ENCODE measurements around the gene KTN1. TPM values are rescaled to one million over a fixed set of nuclear protein-coding genes. Genes with fewer than 3 reads are reported as not detected.

The KTN1 gene
- total RNA-seq, 3 donors from 2014 or later, result 94.1 to 112 (median 103) TPM

DNA sequence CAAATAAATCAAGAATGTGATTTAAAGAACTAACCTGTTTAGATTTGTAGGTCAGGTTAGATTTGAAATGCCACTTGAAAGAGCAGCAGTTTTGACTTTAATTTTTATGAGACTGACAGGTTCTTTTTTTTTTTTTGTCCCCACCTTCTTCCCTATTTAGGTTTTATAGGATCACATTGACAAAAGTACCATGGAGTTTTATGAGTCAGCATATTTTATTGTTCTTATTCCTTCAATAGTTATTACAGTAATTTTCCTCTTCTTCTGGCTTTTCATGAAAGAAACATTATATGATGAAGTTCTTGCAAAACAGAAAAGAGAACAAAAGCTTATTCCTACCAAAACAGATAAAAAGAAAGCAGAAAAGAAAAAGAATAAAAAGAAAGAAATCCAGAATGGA is 31.9 kb downstream of the KTN1 start:
- Mint-ChIP-seq H3K9me3 (no peaks in the 10 kb centered on the region), H3K27me3 (ENCODE audit: low read depth) (no peaks in the 10 kb centered on the region), H3K4me1 (ENCODE audit: low read depth) (peaks cover 29% of the 10 kb centered on the region), H3K36me3 (ENCODE audit: insufficient read depth) (peaks cover 39% of the 10 kb centered on the region), H3K4me3 (no peak overlapping the region)
- DNase-seq (no peak), ATAC-seq (no peak)

DNA sequence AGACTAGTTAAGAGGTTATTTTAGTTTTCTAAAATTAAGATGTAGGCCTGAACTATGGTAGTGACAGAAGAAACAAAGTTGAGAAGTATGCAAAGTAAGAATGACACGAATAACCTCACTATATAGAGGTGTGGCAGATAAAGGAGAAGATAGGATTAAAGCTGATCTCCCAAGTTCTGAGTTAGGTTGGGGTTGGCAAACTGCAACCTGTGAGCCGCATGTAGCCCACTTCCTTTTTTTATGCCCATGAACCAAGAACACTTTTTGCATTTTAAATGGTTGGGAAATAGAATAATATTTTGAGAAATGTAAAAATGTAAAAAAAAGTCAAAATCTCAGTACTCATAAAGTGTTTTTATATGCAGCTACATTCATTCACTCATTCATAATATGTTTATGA is 34.3 kb downstream of the KTN1 start:
- ATAC-seq, result no peak
- H3K4me3 Mint-ChIP-seq, result no peak overlapping the region
- no peaks in the 10 kb centered on the region for H3K27me3 Mint-ChIP-seq (ENCODE audit: low read depth)

DNA sequence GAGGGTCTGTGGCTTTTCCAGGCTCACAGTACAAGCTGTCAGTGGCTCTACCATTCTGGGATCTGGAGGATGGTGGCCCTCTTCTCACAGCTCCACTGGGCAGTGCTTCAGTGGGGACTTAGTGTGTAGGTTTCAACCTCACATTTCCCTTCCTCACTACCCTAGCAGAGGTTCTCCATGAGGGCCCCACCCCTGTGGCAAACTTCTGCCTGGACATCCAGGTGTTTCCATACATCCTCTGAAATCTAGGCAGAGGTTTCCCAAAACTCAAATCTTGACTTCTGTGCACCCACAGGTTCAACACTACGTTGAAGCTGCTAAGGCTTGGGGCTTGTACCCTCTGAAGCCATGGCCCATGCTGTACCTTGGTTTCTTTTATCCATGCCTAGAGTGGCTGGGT is 40.3 kb downstream of the KTN1 start:
- Mint-ChIP-seq H3K4me1 (ENCODE audit: low read depth) (peaks cover 3% of the 10 kb centered on the region), H3K36me3 (ENCODE audit: insufficient read depth) (peaks cover 69% of the 10 kb centered on the region), H3K4me3 (no peak overlapping the region), H3K27me3 (ENCODE audit: low read depth) (no peaks in the 10 kb centered on the region), H3K9me3 (peaks cover 7% of the 10 kb centered on the region)
- DNase-seq, result no peak
- no peak for ATAC-seq

More for the DNA sequence above, 34.3 kb downstream of the KTN1 start:
- H3K9me3 Mint-ChIP-seq, result no peaks in the 10 kb centered on the region
- peaks cover 50% of the 10 kb centered on the region for H3K36me3 Mint-ChIP-seq (ENCODE audit: insufficient read depth)
- H3K4me1 Mint-ChIP-seq (ENCODE audit: low read depth), result peaks cover 20% of the 10 kb centered on the region
- no peak for DNase-seq

DNA sequence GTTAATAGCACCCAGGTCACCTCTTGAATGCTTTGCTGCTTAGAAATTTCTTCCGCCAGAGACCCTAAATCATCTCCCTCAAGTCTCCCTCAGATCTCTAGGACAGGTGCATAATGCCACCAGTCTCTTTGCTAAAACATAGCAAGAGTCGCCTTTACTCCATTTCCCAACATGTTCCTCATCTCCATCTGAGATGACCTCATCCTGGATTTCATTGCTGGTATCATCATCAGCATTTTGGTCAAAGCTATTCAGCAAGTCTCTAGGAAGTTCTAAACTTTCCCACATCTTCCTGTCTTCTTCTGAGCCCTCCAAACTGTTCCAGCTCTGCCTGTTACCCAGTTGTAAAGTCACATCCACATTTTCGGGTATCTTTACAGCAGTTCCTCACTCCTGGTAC is 41.0 kb downstream of the KTN1 start:
- Mint-ChIP-seq H3K4me3 (no peak overlapping the region), H3K9me3 (peaks cover 7% of the 10 kb centered on the region), H3K4me1 (ENCODE audit: low read depth) (peaks cover 3% of the 10 kb centered on the region), H3K36me3 (ENCODE audit: insufficient read depth) (peaks cover 70% of the 10 kb centered on the region), H3K27me3 (ENCODE audit: low read depth) (no peaks in the 10 kb centered on the region)
- DNase-seq (no peak), ATAC-seq (no peak)

DNA sequence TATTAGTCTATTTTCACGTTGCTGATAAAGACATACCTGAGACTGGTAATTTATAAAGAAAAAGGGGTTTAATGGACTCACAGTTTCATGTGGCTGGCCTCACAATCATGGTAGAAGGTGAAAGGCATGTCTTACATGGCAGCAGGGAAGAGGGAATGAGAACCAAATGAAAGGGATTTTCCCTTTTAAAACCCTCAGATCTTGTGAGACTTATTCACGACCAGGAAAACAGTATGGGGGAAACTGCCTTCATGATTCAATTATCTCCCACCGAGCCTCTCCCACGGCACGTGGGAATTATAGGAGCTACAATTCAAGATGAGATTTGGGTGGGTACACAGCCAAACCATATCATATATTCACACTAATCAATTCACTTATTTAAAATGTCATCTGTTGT is 41.4 kb downstream of the KTN1 start:
- Mint-ChIP-seq H3K4me3 (no peak overlapping the region), H3K4me1 (ENCODE audit: low read depth) (peaks cover 3% of the 10 kb centered on the region), H3K9me3 (peaks cover 7% of the 10 kb centered on the region), H3K27me3 (ENCODE audit: low read depth) (no peaks in the 10 kb centered on the region), H3K36me3 (ENCODE audit: insufficient read depth) (peaks cover 69% of the 10 kb centered on the region)
- ATAC-seq, result no peak
- DNase-seq, result no peak

DNA sequence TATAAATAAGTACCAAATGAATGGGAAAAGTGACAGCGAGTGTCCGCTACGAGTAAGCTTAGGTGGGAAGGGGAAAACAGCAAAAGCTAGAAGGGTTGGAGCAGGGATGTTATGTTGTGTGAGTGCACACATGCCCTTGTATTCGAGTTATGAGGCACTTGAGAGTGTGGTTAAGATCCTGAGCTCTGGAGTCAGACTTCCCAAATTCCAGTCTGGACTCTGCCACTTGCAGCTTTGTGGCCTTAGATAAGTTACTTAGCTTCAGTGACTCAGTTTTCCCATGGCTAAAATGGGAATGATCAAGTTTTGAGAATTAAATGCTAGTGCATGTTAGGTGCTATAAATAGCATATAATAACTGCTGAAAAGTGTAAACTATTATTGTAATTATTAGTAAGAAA is 44.9 kb downstream of the KTN1 start:
- ATAC-seq, result no peak
- Mint-ChIP-seq H3K9me3 (peaks cover 3% of the 10 kb centered on the region), H3K27me3 (ENCODE audit: low read depth) (no peaks in the 10 kb centered on the region), H3K4me1 (ENCODE audit: low read depth) (peaks cover 3% of the 10 kb centered on the region), H3K36me3 (ENCODE audit: insufficient read depth) (peaks cover 66% of the 10 kb centered on the region), H3K4me3 (no peak overlapping the region)
- no peak for DNase-seq

DNA sequence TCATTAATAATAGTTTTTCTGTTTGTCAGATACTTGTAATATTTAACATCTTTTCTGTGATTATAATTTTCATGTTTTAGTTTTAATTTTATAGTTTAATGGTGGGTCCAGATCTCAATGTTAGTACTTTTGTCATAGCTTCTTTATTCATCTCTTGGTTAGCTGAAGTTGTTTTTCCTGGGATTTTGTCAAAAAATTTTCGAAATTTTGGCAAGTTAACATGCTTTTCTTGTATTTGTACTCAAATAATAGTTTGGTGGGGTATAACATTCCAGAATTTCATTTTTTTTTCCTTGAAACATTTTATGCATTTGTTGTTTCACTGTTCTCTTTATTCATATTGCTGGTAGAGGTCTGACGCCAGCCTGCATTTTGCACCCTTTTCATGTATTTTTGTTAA is 45.5 kb downstream of the KTN1 start:
- H3K4me3 Mint-ChIP-seq, result no peak overlapping the region
- H3K27me3 Mint-ChIP-seq (ENCODE audit: low read depth), result no peaks in the 10 kb centered on the region
- no peaks in the 10 kb centered on the region for H3K9me3 Mint-ChIP-seq
- peaks cover 67% of the 10 kb centered on the region for H3K36me3 Mint-ChIP-seq (ENCODE audit: insufficient read depth)
- DNase-seq, result no peak
- no peak for ATAC-seq
- peaks cover 3% of the 10 kb centered on the region for H3K4me1 Mint-ChIP-seq (ENCODE audit: low read depth)

DNA sequence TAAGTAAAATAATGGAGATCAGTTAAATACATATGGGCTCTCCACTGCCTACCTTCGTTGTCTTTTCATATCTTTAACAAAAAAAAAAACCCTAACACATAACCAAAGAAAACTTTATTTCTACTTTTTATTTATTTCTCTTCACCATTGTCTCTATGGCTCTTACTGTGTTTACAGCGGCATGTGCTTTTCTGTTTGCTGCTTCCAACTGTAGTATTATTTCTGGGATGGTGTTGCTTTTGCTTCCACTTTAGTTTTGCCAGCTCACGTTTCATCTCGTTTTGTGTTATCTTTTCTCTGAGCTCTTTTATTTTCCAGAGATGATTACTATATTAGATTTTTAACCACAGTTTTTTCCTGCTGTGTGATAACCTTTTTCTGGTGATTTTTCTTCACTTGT is 46.1 kb downstream of the KTN1 start:
- Mint-ChIP-seq H3K36me3 (ENCODE audit: insufficient read depth) (peaks cover 64% of the 10 kb centered on the region), H3K4me1 (ENCODE audit: low read depth) (peaks cover 1% of the 10 kb centered on the region)

DNA sequence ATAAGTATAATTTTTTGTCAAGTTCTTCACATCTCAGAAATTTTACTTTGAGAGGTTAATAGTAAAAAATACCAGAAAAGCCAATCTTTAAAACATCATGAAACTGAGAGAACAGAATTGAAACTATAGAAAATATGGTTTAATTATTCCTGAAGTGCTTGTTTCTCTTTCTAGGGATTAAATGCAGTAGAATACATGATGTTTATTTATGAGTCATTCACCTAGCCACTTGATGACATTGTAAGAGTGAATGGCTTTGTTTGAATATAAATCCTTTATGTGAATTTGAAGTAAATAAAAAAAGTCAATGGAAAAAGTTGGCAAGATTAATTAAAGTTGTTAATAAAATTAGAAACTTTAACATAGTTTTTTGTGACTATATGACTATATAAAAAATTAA is 48.4 kb downstream of the KTN1 start:
- no peak for DNase-seq
- Mint-ChIP-seq H3K36me3 (ENCODE audit: insufficient read depth) (peaks cover 57% of the 10 kb centered on the region), H3K4me3 (no peak overlapping the region), H3K27me3 (ENCODE audit: low read depth) (no peaks in the 10 kb centered on the region), H3K9me3 (no peaks in the 10 kb centered on the region), H3K4me1 (ENCODE audit: low read depth) (peaks cover 1% of the 10 kb centered on the region)
- ATAC-seq, result no peak

More for the DNA sequence above, 46.1 kb downstream of the KTN1 start:
- DNase-seq, result no peak
- no peak for ATAC-seq
- Mint-ChIP-seq H3K4me3 (no peak overlapping the region), H3K9me3 (no peaks in the 10 kb centered on the region), H3K27me3 (ENCODE audit: low read depth) (no peaks in the 10 kb centered on the region)

DNA sequence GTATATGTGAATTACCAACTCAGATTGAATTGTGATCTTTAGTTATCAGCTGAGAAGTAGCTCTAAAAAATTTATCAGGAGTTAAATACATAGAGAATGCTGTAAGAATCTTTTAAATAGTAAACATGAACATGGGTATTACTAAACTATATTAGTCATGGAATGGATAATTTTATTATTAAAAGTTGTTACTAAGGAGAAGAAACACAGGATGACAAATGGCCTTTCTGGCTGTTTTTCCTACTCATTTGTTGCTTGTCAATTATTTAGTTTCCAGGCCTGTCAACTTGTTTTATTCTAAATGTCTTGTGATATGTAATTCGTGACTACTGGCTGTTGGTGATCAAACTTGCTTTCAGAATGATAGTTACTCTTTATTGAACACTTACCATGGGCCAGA is 58.7 kb downstream of the KTN1 start:
- Mint-ChIP-seq H3K9me3 (no peaks in the 10 kb centered on the region), H3K27me3 (ENCODE audit: low read depth) (no peaks in the 10 kb centered on the region), H3K36me3 (ENCODE audit: insufficient read depth) (peaks cover 51% of the 10 kb centered on the region), H3K4me3 (no peak overlapping the region), H3K4me1 (ENCODE audit: low read depth) (no peaks in the 10 kb centered on the region)
- DNase-seq (no peak), ATAC-seq (no peak)

DNA sequence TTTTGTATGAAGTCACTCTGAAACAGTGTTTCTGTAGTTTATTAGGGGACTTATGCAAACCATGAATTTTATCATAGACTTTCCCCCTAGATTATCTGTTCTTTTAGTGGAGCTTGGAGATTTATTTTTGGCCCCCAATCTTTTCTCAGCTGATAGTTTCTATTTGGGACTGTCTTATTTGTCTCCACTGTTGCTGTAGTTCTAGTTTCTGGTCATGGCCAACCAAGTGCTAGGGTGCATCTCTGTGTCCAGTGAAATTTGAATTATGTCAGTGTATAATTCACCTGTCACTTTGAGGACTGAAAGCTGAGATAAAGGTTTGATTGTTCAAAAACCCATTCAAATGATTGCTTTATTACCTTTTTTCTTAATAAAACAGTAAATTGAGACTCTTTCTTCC is 61.3 kb downstream of the KTN1 start:
- Mint-ChIP-seq H3K4me1 (ENCODE audit: low read depth) (peaks cover 2% of the 10 kb centered on the region), H3K36me3 (ENCODE audit: insufficient read depth) (peaks cover 46% of the 10 kb centered on the region), H3K9me3 (no peaks in the 10 kb centered on the region), H3K4me3 (no peak overlapping the region), H3K27me3 (ENCODE audit: low read depth) (no peaks in the 10 kb centered on the region)
- no peak for ATAC-seq
- DNase-seq, result no peak

DNA sequence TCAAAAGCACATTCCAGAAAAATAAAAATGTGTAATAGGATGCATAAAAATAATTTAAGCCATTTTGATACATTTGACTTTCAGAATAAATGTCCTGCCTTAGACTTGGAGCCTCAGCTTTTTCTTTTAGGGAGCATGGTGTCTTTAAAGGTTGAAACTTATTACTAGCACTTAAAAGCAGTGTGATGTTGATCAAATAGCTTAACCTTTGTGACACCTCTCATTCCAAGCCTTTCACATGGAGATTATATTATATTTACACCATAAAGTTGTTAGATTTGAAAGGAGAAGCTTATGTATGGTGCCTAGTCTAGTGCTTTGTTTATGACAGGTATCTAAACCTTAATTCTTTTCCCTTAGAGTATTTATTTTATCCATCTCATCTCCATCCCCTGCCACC is 61.9 kb downstream of the KTN1 start:
- no peak for DNase-seq
- Mint-ChIP-seq H3K4me3 (no peak overlapping the region), H3K36me3 (ENCODE audit: insufficient read depth) (peaks cover 43% of the 10 kb centered on the region), H3K27me3 (ENCODE audit: low read depth) (no peaks in the 10 kb centered on the region), H3K4me1 (ENCODE audit: low read depth) (peaks cover 2% of the 10 kb centered on the region), H3K9me3 (no peaks in the 10 kb centered on the region)
- ATAC-seq, result no peak

DNA sequence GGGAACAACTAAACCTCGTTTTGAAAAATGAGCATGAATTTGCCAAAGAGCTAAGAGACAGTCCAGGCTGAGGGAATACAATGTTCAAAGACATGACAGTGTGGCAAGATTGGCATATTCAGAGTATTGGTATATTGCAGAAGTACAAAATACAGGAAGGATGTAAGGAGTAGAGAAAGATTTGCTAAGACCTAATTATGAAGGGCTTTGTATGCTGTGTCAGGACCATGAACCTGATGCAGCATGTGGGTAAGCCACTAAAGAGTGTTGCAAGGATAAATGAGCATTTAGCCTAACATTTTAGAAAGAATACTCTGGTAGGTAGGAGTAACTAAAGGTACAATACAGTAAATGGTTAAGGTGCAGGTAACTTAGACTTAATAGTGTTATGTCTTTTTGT is 65.1 kb downstream of the KTN1 start:
- H3K4me1 Mint-ChIP-seq (ENCODE audit: low read depth), result peaks cover 4% of the 10 kb centered on the region
- no peak overlapping the region for H3K4me3 Mint-ChIP-seq
- peaks cover 37% of the 10 kb centered on the region for H3K36me3 Mint-ChIP-seq (ENCODE audit: insufficient read depth)
- no peaks in the 10 kb centered on the region for H3K27me3 Mint-ChIP-seq (ENCODE audit: low read depth)
- ATAC-seq, result no peak
- no peak for DNase-seq
- no peaks in the 10 kb centered on the region for H3K9me3 Mint-ChIP-seq

DNA sequence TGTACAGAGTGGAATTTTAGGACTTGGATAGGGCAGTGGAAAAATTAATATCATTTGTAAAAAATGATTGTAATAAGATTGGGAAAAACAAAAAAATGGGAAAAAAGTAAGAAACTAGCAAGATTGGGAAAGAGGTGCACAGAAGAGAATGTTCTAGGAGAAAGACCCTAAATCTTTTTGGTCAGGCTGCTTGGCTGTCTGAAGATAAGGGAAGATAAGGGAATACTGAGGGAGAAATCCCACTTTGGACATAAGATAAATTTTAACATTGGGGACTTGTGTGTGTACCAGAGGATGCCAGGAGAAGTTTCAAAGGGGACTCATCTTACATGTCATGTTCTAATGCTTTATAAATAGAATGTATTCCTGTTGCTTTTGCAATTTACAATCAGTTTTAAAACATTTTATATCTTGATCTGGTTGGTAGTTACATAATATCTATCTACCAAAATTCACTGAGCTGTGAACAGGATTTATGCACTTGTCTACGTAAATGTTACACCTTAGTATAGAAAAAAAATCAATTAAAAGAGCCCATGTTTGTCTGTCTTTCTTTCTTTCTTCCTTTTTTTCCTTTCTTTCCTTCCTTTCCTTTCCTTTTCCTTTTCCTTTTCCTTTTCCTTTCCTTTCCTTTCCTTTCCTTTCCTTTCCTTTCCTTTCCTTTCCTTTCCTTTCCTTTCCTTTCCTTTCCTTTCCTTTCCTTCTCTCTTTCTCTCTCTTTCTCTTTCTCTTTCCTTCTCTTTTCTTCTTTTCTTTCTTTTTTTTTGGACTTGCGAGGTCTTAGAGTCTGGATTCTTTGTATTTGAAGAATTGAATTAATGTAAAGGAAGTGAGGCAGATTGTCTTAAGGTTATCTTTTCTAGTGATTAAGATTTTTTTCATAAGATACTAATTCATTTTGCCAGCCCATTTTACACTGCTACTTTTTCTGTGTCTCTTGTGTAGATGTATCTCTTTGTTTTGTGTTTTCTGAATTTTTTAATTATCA is 66.1 kb downstream of the KTN1 start:
- no peaks in the 10 kb centered on the region for H3K9me3 Mint-ChIP-seq
- no peaks in the 10 kb centered on the region for H3K27me3 Mint-ChIP-seq (ENCODE audit: low read depth)
- DNase-seq, result no peak
- H3K4me1 Mint-ChIP-seq (ENCODE audit: low read depth), result peaks cover 9% of the 10 kb centered on the region
- ATAC-seq, result no peak
- peaks cover 39% of the 10 kb centered on the region for H3K36me3 Mint-ChIP-seq (ENCODE audit: insufficient read depth)
- H3K4me3 Mint-ChIP-seq, result no peak overlapping the region

DNA sequence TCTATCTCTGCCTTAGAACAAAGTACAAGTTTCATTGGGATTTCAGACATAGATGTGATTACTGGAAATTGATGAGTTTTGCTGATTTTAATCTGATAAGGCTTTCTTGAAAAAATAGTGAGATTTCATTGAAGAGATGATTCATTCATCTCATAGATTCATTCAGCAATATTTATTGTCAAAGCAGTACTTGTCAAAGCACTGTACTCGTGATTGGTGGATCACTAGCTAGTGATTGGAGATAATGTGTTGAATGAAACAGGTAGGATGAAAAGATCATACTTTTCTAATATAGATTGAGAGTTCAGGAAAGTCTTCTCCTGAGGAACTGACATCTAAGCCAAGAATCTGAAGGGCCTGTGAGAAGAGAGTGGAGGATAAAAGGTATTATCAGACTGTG is 71.0 kb downstream of the KTN1 start:
- no peaks in the 10 kb centered on the region for H3K9me3 Mint-ChIP-seq
- H3K4me3 Mint-ChIP-seq, result no peak overlapping the region
- peaks cover 45% of the 10 kb centered on the region for H3K36me3 Mint-ChIP-seq (ENCODE audit: insufficient read depth)
- H3K4me1 Mint-ChIP-seq (ENCODE audit: low read depth), result peaks cover 8% of the 10 kb centered on the region
- ATAC-seq (no peak), DNase-seq (no peak)
- no peaks in the 10 kb centered on the region for H3K27me3 Mint-ChIP-seq (ENCODE audit: low read depth)

Data from activated T-cell treated with anti-CD3 and anti-CD28 coated beads, Interleukin-2, amount 50 U/mL, for 4 hours (primary cell).